Fibroblast of villous mesenchyme (primary cell): ENCODE measurements around the gene RAX2. TPM values are rescaled to one million over a fixed set of nuclear protein-coding genes. Genes with fewer than 3 reads are reported as not detected.

Experiments used
- DNase-seq: peaks from one replicate; pipeline ENCODE4 v3.0.0-alpha.2; 2010; ENCODE audit warnings: low read depth
- H3K4me3 ChIP-seq: 2 replicates; pipeline ENCODE4 v1.5.1; 2011; ENCODE audit warnings: low read depth, mild to moderate bottlenecking, low read length
- total RNA-seq: library from RNA; depleted of rRNA; stranded (reverse); fragments of >200 nt; gene quantifications from 2 replicates; pipeline ENCODE4 v1.2.3, GENCODE V29; 2012
- TF ChIP-seq, protein P1 (sequence below): IDR thresholded peaks from 2 replicates; pipeline ENCODE4 v1.5.1; 2012; ENCODE audit warnings: low read depth, mild to moderate bottlenecking, low read length; ENCODE audit not compliant: insufficient read depth

Gene RAX2
- total RNA-seq, 1 donor: not detected

DNA sequence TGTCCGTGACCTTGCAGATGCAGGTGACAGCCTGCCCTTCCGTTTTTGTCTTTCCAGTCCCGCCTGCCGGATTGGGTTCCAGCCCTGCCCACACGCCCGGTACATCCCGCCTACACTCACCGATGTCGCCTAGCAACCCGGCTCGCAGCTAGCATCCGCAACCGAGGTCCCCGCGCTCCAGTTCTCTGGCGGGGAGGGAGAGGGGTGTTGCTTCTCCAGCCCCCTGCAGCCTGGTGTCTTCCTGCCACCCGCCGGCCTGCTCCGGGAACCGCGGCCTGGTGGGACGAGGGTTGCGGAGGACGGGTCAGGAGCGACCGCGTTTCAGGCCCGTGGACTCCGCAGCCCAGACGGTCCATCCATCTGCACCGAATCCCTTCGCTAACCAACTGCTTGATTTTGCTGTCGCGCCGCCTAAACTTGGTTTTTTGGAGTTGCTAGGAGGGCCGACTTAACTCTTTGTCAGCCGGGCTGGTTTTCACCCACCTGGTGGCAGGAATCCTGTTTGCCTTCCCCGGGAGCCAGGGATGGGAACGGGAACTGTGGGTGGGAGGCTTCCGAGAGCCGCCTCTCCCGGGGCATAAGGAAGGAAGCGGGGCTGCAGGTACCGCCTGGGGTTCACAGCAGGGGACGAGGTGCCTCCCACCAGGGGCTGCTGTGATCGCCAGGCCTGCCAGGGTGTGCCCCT, 29.5 kb upstream of the RAX2 start:
- TF ChIP-seq, protein P1, sequence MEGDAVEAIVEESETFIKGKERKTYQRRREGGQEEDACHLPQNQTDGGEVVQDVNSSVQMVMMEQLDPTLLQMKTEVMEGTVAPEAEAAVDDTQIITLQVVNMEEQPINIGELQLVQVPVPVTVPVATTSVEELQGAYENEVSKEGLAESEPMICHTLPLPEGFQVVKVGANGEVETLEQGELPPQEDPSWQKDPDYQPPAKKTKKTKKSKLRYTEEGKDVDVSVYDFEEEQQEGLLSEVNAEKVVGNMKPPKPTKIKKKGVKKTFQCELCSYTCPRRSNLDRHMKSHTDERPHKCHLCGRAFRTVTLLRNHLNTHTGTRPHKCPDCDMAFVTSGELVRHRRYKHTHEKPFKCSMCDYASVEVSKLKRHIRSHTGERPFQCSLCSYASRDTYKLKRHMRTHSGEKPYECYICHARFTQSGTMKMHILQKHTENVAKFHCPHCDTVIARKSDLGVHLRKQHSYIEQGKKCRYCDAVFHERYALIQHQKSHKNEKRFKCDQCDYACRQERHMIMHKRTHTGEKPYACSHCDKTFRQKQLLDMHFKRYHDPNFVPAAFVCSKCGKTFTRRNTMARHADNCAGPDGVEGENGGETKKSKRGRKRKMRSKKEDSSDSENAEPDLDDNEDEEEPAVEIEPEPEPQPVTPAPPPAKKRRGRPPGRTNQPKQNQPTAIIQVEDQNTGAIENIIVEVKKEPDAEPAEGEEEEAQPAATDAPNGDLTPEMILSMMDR: peak; percentile 23
- DNase-seq: no peak

DNA sequence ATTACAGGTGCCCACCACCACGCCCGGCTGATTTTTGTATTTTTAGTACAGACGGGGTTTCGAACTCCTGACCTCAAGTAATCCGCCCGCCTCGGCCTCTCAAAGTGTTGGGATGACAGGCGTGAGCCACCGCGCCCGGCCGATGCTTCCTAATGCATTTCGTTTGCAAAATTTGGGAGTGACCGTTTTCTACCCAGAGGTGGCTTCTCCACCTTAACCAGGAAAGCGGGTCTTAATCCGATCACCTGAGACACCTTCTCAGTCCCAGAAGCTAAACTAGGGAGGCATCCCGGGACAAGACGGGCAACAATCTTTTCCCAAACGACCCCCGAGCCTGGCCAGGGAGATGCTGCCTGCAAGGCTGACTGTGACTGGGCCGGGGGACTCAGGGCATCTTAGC, 29.0 kb upstream of the RAX2 start:
- H3K4me3 ChIP-seq: no peak overlapping the region
- TF ChIP-seq, protein P1: no peak
- DNase-seq: no peak

More for the DNA sequence above, 29.5 kb upstream of the RAX2 start:
- H3K4me3 ChIP-seq: no peak overlapping the region

DNA sequence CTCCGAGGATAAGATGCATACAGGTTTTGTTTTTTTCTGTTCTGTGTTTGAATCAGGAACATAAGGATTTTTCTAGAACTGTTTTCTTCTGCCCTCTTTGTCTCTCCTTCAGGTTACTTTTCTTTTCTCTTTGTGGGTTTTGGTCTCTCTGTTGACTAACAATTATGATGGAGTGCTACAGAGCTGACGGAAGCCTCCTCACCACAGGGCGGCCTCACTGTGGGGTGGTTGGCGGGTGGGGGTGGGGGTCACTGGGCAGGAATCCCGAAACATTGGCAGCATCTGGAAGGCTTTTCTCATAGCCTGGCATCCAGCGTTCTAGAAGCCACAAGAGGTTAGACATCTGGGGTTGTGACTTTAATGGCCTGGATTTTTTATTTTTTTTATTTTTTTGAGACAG, 26.1 kb upstream of the RAX2 start:
- no peak for DNase-seq
- TF ChIP-seq, protein P1: no peak

DNA sequence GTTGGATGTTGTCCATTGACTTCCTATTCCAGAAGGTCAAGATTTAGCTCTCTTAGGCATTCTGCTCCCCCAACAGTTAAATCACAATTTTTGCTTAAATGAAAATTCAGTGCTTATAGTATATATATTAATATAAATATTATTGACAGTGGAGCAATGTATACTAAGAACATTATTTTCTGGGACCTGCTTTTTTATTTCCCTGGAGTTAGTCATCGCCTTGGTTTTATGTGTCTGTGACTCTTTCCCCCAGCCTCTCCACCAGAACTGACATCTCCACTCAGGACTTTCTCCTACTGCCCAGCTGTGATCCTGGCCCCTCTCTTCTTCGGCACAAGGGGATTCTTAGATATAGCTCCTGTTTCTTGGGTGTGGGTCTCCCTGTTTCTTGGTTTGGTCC, 24.3 kb upstream of the RAX2 start:
- DNase-seq: no peak
- H3K4me3 ChIP-seq: no peak overlapping the region
- TF ChIP-seq, protein P1: no peak

More for the DNA sequence above, 26.1 kb upstream of the RAX2 start:
- H3K4me3 ChIP-seq: no peak overlapping the region

DNA sequence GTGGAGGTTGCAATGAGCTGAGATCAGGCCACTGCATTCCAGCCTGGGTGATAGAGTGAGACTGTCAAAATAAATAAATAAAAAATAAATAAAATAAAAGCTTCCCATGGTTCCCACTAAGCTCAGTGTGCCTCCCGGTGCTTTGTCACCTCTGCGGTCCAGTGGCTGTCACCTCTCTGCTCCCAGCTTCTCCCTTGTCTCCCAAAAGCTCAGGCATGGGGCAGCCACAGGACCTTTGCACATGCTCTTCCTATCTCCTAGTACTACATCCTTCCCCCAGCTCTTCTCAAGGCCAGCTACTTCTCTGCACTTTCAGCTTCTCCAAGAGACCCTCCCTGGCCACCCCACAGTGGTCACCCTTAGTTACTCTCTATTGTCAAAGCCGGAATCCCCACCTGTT, 21.8 kb upstream of the RAX2 start:
- no peak overlapping the region for H3K4me3 ChIP-seq
- TF ChIP-seq, protein P1: no peak
- DNase-seq: no peak

DNA sequence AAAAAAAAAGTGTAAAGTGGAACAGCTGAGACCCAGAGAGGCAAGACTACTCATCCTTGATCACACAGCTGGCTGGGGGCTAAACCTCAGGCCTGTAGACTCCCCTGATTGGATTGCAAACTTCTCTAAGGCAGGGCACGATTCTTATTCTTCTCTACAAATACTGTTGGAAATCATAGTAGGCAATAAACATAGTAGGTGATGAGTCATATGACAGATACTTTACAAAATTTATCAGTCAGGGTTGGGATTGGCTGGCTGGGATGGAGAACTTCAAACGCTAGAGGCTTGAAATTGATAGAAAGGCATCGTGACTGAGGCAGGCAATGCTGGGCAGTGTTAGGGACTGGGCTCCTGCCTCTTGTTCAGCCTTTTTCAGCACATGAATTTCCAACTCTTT, 20.1 kb upstream of the RAX2 start:
- TF ChIP-seq, protein P1: no peak
- DNase-seq: no peak
- H3K4me3 ChIP-seq: no peak overlapping the region

DNA sequence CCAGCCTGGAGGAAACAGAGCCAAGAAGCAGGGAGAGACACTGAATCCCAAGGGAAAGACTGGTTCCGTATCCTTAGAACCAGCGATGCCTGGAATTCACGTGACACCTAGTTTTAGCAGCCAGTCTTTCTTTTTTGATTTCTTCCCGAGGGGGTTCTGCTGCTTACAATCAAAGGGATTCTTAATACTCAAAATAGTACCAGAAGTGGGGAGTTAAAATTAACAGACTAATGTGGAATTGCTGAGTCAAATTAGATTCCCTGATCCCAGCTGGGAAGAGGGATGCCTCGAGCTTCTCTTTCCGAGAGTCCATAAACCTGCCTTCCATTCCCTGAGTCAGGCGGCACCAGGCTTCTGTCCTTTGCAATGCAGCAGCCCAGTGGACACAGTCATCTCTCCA, 18.9 kb upstream of the RAX2 start:
- TF ChIP-seq, protein P1: no peak
- DNase-seq: no peak
- H3K4me3 ChIP-seq: no peak overlapping the region
